ENCODE data around the gene DAP3. TPM values are rescaled to one million over a fixed set of nuclear protein-coding genes. Genes with fewer than 3 reads are reported as not detected.

DAP3 gene
- total RNA-seq, 1 experiment from 2014 or later = 226 TPM

DNA sequence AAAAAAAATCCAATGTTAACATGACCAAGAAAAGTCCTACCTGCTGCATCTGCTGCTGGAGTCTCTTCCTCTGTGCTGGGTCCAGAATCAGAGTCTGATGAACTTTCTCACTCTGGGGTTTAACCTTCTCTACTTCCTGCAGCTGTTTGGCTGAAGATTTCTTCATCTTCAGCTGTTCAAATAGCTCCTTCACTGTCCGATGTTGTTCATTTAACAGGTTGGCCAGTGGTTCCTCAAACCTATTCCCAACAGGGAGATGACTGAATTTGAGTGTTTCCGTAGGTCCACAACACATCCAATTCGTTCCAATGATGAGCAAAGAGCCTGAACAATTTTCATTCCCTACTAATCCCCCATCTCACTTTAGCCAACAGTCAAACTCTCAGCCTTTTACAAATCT lies 88.7 kb downstream of the DAP3 start:
- POLR2A ChIA-PET = interaction anchor here (0.6 kb wide), 1 partner anchor 256 kb away, joined by 3 read pairs; no protein-coding TSS in a partner anchor
- Mint-ChIP-seq H3K27ac (ENCODE audit: low read depth, unreplicated experiment) (no peak overlapping the region), H3K9me3 (ENCODE audit: unreplicated experiment) (no peaks in the 10 kb centered on the region), H3K36me3 (ENCODE audit: insufficient read depth, unreplicated experiment) (peaks cover 89% of the 10 kb centered on the region), H3K4me3 (ENCODE audit: unreplicated experiment) (no peak overlapping the region), H3K27me3 (ENCODE audit: insufficient read depth, unreplicated experiment) (no peaks in the 10 kb centered on the region), H3K4me1 (ENCODE audit: insufficient read depth, unreplicated experiment) (peaks cover 10% of the 10 kb centered on the region)
- CTCF ChIA-PET = interaction anchor here (1.5 to 2.1 kb wide), 2 partner anchors 9 to 527 kb away, joined by 4 to 9 read pairs; no protein-coding TSS in a partner anchor
- no TSS peak for BruUV-seq (replicated peaks)
- intact Hi-C loops (cut with micrococcal nuclease) = no loop called here
- no peak for DNase-seq (ENCODE audit: unreplicated experiment)
- no peak for TF ChIP-seq CTCF (IDR thresholded peaks at IDR 0.05; ENCODE audit: unreplicated experiment)

Other genes starting within 250 kb of the DAP3 start
- gene ASH1L, start 126.3 kb upstream of the DAP3 start, total RNA-seq (2022) = 59.1 and 66.8 TPM in 2 replicates
- 130 and 140 TPM in 2 replicates for gene MSTO1, start 78.9 kb upstream of the DAP3 start, total RNA-seq (2022)
- 78.6 and 88.5 TPM in 2 replicates for gene YY1AP1, start 317 bp upstream of the DAP3 start, total RNA-seq (2022)
- gene GON4L, start 168.1 kb downstream of the DAP3 start, total RNA-seq (2022) = 60.1 and 66.3 TPM in 2 replicates
- 0.14 TPM in 1 of 2 replicates, not detected in the other for gene SYT11, start 170.5 kb downstream of the DAP3 start, total RNA-seq (2022)
- 36.2 and 43.1 TPM in 2 replicates for gene RIT1, start 222.3 kb downstream of the DAP3 start, total RNA-seq (2022)
- gene KHDC4, start 245.3 kb downstream of the DAP3 start, total RNA-seq (2022) = 90.9 and 104 TPM in 2 replicates

All from MCF 10A (cell line).